Measurements from ENCODE around the gene CAPZA1. TPM values are rescaled to one million over a fixed set of nuclear protein-coding genes. Genes with fewer than 3 reads are reported as not detected.

The CAPZA1 gene
- total and polyA plus RNA-seq, 2 donors (not counting 3 experiments of a cell fraction or from before 2014, with no cell fraction given) = 77.1 to 183 TPM

DNA sequence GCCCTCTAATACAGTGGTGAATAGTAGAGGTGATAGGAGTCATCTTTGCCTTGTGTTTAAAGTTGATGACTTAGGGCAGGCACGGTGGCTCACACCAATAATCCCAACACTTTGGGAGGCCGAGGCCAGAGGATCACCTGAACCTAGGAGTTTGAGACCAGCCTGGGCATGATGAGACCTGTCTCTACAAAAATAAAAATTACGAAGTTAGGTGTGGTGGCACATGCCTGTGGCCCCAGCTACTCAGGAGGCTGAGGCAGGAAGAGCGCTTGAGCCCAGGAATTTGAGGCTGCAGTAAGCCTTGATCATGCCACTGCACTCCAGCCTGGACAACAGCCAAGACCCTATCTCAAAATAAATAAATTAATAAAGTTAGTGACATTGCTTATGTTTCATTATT, 26.6 kb downstream of the CAPZA1 start:
- no peak overlapping the region for H3K4me3 ChIP-seq (replicated peaks in 1 of 3; ENCODE audit: insufficient read depth in 1 of 3, low read depth in 1 of 3, low read length in 3 of 3)
- H3K9me3 ChIP-seq (replicated peaks; ENCODE audit: control insufficient read depth, insufficient read depth, low read length) = no peaks in the 10 kb centered on the region
- H4K20me1 ChIP-seq (replicated peaks; ENCODE audit: control insufficient read depth, extremely low read depth, insufficient read depth, low read length) = peaks cover 9% of the 10 kb centered on the region
- no peaks in the 10 kb centered on the region for H3K9me1 ChIP-seq (replicated peaks; ENCODE audit: control insufficient read depth, extremely low read depth, insufficient read depth, low read length)
- H3K27ac ChIP-seq (ENCODE audit: insufficient read depth, low read depth, low read length) = no peak overlapping the region
- peaks cover 91% of the 10 kb centered on the region for H3K79me2 ChIP-seq (ENCODE audit: control insufficient read depth, insufficient read depth, low read length)
- ChIA-PET POLR2A (no interaction called here), CTCF (interaction anchor here (0.9 to 1.0 kb wide), 2 partner anchors 144 to 277 kb away, joined by 3 to 4 read pairs; no protein-coding TSS in a partner anchor)
- intact Hi-C loops (cut with micrococcal nuclease) = no loop called here
- DNase-seq (ENCODE audit: low read depth, low spot score) (no peak), FAIRE-seq (no peak)
- dilution Hi-C loops (cut with MboI; ENCODE audit: extremely low pct_ligation_motif_present, low sequenced_read_pairs) = no loop called here
- no peak overlapping the region for H2AFZ ChIP-seq (ENCODE audit: low read depth, low read length)
- BruUV-seq (replicated peaks) = no TSS peak
- H3K36me3 ChIP-seq (ENCODE audit: control insufficient read depth in 2 of 2, extremely low read depth in 1 of 2, insufficient read depth in 2 of 2, low read length in 2 of 2) = peaks cover 0 to 16% of the 10 kb centered on the region in 2 experiments
- H3K4me1 ChIP-seq (ENCODE audit: control insufficient read depth, extremely low read depth, insufficient read depth, low read length) = peaks cover 10% of the 10 kb centered on the region
- no peaks in the 10 kb centered on the region for H3K27me3 ChIP-seq (ENCODE audit: control insufficient read depth in 2 of 2, insufficient read depth in 2 of 2, low read length in 2 of 2)
- no peak for TF ChIP-seq MAX (IDR thresholded peaks at IDR 0.05; ENCODE audit: insufficient read depth, insufficient read length)
- TF ChIP-seq FOS (IDR thresholded peaks at IDR 0.05; ENCODE audit: borderline replicate concordance, insufficient read depth, low read length) = no peak
- TF ChIP-seq MYC (IDR thresholded peaks at IDR 0.05; ENCODE audit: low read depth, low read length) = no peak
- no peak for TF ChIP-seq EZH2 (IDR thresholded peaks at IDR 0.05; ENCODE audit: borderline replicate concordance, low read depth, low read length, severe bottlenecking)
- TF ChIP-seq, protein P1, sequence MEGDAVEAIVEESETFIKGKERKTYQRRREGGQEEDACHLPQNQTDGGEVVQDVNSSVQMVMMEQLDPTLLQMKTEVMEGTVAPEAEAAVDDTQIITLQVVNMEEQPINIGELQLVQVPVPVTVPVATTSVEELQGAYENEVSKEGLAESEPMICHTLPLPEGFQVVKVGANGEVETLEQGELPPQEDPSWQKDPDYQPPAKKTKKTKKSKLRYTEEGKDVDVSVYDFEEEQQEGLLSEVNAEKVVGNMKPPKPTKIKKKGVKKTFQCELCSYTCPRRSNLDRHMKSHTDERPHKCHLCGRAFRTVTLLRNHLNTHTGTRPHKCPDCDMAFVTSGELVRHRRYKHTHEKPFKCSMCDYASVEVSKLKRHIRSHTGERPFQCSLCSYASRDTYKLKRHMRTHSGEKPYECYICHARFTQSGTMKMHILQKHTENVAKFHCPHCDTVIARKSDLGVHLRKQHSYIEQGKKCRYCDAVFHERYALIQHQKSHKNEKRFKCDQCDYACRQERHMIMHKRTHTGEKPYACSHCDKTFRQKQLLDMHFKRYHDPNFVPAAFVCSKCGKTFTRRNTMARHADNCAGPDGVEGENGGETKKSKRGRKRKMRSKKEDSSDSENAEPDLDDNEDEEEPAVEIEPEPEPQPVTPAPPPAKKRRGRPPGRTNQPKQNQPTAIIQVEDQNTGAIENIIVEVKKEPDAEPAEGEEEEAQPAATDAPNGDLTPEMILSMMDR (IDR thresholded peaks at IDR 0.05; ENCODE audit: extremely low read depth in 1 of 2, insufficient read depth in 1 of 2, low read depth in 1 of 2, low read length in 2 of 2) = no peak
- no peak for TF ChIP-seq JUN (IDR thresholded peaks at IDR 0.05; ENCODE audit: borderline replicate concordance, insufficient read depth, insufficient read length, low read depth)
- no peak for TF ChIP-seq POLR2A (IDR thresholded peaks at IDR 0.05; ENCODE audit: low read depth, low read length)
- TF ChIP-seq POLR2AphosphoS5 (IDR thresholded peaks at IDR 0.05; ENCODE audit: insufficient read depth, low read depth, low read length) = no peak
- TF ChIP-seq GATA2 (IDR thresholded peaks at IDR 0.05; ENCODE audit: insufficient read depth, insufficient read length, low read depth, low read length) = no peak
- H3K4me2 ChIP-seq (ENCODE audit: insufficient read depth, low read length) = no peak overlapping the region
- H3K9ac ChIP-seq (replicated peaks; ENCODE audit: extremely low read depth, insufficient read depth, low read length) = no peak overlapping the region

Data from endothelial cell of umbilical vein (primary cell).